Upper lobe of left lung (tissue), 4 donors: Measurements from ENCODE around the gene PGLYRP1.

ENCODE experiments used
- POLR2A ChIP-seq, 4 donors: fragments of 450-650 bp; IDR thresholded peaks; one replicate each; pipeline ENCODE4 v1.5.1; 2016 to 2017; ENCODE audit warnings: antibody characterized with exemption in 4 of 4, mild to moderate bottlenecking in 2 of 4
- TF ChIP-seq, protein P1 (sequence below), 6 experiments: fragments of 450-650 bp in 4 of 6; fragments of 200-600 bp in 2 of 6; sonication (generic) in 2 of 6; IDR thresholded peaks; one replicate each; pipeline ENCODE4 v1.5.1; 2016 to 2019; ENCODE audit warnings: antibody characterized with exemption in 6 of 6

DNA sequence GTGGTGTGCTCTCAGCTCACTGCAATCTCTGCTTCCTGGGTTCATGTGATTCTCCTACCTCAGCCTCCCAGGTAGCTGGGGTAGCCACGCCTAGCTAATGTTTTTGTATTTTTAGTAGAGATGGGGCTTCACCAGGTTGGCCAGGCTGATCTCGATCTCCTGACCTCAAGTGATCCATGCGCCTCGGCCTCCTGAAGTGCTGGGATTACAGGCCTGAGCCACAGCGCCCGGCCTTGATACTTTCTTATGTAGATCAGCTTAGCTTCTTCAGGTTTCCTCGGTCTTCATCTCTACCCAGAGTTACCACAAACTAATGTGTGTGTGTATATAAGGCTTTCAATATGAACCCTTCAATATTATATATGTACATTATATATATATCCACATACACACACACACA is 37.5 kb downstream of the PGLYRP1 start:
- no peak for TF ChIP-seq POLR2A (IDR thresholded peaks at IDR 0.05)
- TF ChIP-seq, protein P1, sequence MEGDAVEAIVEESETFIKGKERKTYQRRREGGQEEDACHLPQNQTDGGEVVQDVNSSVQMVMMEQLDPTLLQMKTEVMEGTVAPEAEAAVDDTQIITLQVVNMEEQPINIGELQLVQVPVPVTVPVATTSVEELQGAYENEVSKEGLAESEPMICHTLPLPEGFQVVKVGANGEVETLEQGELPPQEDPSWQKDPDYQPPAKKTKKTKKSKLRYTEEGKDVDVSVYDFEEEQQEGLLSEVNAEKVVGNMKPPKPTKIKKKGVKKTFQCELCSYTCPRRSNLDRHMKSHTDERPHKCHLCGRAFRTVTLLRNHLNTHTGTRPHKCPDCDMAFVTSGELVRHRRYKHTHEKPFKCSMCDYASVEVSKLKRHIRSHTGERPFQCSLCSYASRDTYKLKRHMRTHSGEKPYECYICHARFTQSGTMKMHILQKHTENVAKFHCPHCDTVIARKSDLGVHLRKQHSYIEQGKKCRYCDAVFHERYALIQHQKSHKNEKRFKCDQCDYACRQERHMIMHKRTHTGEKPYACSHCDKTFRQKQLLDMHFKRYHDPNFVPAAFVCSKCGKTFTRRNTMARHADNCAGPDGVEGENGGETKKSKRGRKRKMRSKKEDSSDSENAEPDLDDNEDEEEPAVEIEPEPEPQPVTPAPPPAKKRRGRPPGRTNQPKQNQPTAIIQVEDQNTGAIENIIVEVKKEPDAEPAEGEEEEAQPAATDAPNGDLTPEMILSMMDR (IDR thresholded peaks at IDR 0.05), result no peak
